ENCODE data around the gene CCDC137.

Gene CCDC137

DNA sequence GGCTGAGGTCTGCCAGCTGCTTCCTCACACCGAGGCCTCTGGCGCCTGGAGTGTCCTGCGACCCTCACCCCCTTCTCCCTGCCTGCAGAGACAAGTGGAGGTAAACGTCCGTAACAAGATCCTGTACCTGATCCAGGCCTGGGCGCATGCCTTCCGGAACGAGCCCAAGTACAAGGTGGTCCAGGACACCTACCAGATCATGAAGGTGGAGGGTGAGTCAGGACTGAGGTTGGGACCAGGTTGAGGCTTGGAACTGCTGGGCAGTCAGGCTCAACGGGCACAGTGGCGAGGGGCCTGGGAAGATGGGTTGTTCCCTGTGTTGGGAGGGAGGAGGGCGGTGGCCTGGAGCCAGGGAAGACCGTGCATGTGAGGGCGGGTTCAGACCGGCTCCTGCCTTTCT lies 22.1 kb downstream of the CCDC137 start:
- no peak overlapping the region for H2AFZ ChIP-seq (ENCODE audit: low read length)
- no peaks in the 10 kb centered on the region for H3K27me3 ChIP-seq (replicated peaks; ENCODE audit: insufficient read depth, low read length)
- peaks cover 76% of the 10 kb centered on the region for H3K79me2 ChIP-seq (ENCODE audit: low read length)
- no peak overlapping the region for H3K9ac ChIP-seq (ENCODE audit: low read length)
- H3K9me3 ChIP-seq (replicated peaks; ENCODE audit: insufficient read depth, low read length): no peaks in the 10 kb centered on the region
- H3K27ac ChIP-seq (ENCODE audit: low read length): no peak overlapping the region
- H3K4me3 ChIP-seq (ENCODE audit: low read length): no peak overlapping the region
- H3K36me3 ChIP-seq (replicated peaks; ENCODE audit: insufficient read depth, low read length): peaks cover 11% of the 10 kb centered on the region
- DNase-seq: no peak
- no peaks in the 10 kb centered on the region for H3K9me2 ChIP-seq (replicated peaks; ENCODE audit: insufficient read depth, low read length)
- H3K4me2 ChIP-seq (ENCODE audit: low read depth, low read length): no peak overlapping the region
- no peak for TF ChIP-seq EZH2phosphoT487 (IDR thresholded peaks at IDR 0.05; ENCODE audit: low read length)
- no peak for TF ChIP-seq CTCF (IDR thresholded peaks at IDR 0.05; ENCODE audit: low read length)
- TF ChIP-seq EZH2 (optimal IDR thresholded peaks at IDR 0.05; ENCODE audit: low read depth, low read length): no peak
- H3F3A ChIP-seq (ENCODE audit: insufficient read depth, low read length): no peaks in the 10 kb centered on the region
- H3K4me1 ChIP-seq (ENCODE audit: low read length): 0 out of 2 replicates have a peak, but pooled peaks cover 11% of the 10 kb centered on the region
- no peaks in the 10 kb centered on the region for H4K20me1 ChIP-seq (ENCODE audit: insufficient read depth, low read length)

DNA sequence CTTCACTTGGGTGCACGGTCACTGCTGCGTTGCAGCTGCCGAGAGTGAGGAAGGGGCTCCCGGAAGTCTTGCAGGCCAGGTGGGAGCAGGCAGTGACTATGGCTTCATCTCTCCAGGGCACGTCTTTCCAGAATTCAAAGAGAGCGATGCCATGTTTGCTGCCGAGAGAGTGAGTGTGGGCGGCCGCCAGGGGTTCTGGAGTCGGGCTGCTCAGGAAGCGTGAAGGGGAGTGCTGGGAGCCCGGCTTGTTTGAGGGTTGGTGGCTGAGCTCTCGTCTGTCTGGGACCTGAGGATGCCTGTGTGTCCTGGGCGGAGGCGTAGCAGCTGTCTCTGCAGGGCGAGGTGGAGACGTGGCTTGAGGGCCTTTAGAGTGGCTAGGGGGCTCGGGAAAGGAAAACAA lies 23.5 kb downstream of the CCDC137 start:
- DNase-seq: no peak
- Histone ChIP-seq H3K27ac (ENCODE audit: low read length) (no peak overlapping the region), H3K9ac (ENCODE audit: low read length) (no peak overlapping the region), H3K36me3 (replicated peaks; ENCODE audit: insufficient read depth, low read length) (peaks cover 11% of the 10 kb centered on the region), H3K9me2 (replicated peaks; ENCODE audit: insufficient read depth, low read length) (no peaks in the 10 kb centered on the region), H3K27me3 (replicated peaks; ENCODE audit: insufficient read depth, low read length) (no peaks in the 10 kb centered on the region), H3F3A (ENCODE audit: insufficient read depth, low read length) (no peaks in the 10 kb centered on the region), H3K4me3 (ENCODE audit: low read length) (no peak overlapping the region), H2AFZ (ENCODE audit: low read length) (no peak overlapping the region), H3K4me1 (ENCODE audit: low read length) (0 out of 2 replicates have a peak, but pooled peaks cover 7% of the 10 kb centered on the region), H3K79me2 (ENCODE audit: low read length) (peaks cover 63% of the 10 kb centered on the region), H4K20me1 (ENCODE audit: insufficient read depth, low read length) (no peaks in the 10 kb centered on the region), H3K4me2 (ENCODE audit: low read depth, low read length) (no peak overlapping the region), H3K9me3 (replicated peaks; ENCODE audit: insufficient read depth, low read length) (no peaks in the 10 kb centered on the region)
- no peak for TF ChIP-seq EZH2 (optimal IDR thresholded peaks at IDR 0.05; ENCODE audit: low read depth, low read length)
- TF ChIP-seq EZH2phosphoT487 (IDR thresholded peaks at IDR 0.05; ENCODE audit: low read length): no peak
- TF ChIP-seq CTCF (IDR thresholded peaks at IDR 0.05; ENCODE audit: low read length): no peak

DNA sequence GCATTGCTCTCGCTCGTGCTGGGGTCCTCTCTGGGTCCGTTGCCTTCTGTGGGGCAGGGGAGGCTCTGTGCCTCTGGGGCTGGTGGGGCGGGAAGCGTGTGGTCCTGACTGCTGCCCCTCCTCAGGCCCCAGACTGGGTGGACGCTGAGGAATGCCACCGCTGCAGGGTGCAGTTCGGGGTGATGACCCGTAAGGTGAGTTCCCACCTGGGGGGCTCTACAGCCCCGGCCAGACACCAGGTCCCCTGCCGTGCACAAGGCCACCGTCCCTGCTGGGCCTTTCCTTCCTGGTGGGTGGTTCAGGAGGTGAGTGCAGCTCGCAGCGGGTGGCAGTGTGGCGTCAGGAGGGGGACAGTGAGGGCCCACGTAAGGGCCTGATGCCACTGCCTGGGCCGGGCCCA lies 24.0 kb downstream of the CCDC137 start:
- no peaks in the 10 kb centered on the region for H4K20me1 ChIP-seq (ENCODE audit: insufficient read depth, low read length)

More for the DNA sequence above, 24.0 kb downstream of the CCDC137 start:
- Histone ChIP-seq H2AFZ (ENCODE audit: low read length) (no peak overlapping the region), H3K79me2 (ENCODE audit: low read length) (peaks cover 58% of the 10 kb centered on the region), H3K27me3 (replicated peaks; ENCODE audit: insufficient read depth, low read length) (no peaks in the 10 kb centered on the region), H3K4me3 (ENCODE audit: low read length) (no peak overlapping the region), H3K4me2 (ENCODE audit: low read depth, low read length) (no peak overlapping the region), H3K36me3 (replicated peaks; ENCODE audit: insufficient read depth, low read length) (peaks cover 11% of the 10 kb centered on the region), H3K9me3 (replicated peaks; ENCODE audit: insufficient read depth, low read length) (no peaks in the 10 kb centered on the region), H3F3A (ENCODE audit: insufficient read depth, low read length) (no peaks in the 10 kb centered on the region), H3K9ac (ENCODE audit: low read length) (no peak overlapping the region), H3K4me1 (ENCODE audit: low read length) (0 out of 2 replicates have a peak, but pooled peaks cover 2% of the 10 kb centered on the region), H3K9me2 (replicated peaks; ENCODE audit: insufficient read depth, low read length) (no peaks in the 10 kb centered on the region), H3K27ac (ENCODE audit: low read length) (no peak overlapping the region)
- no peak for DNase-seq
- TF ChIP-seq CTCF (IDR thresholded peaks at IDR 0.05; ENCODE audit: low read length) (no peak), EZH2 (optimal IDR thresholded peaks at IDR 0.05; ENCODE audit: low read depth, low read length) (no peak), EZH2phosphoT487 (IDR thresholded peaks at IDR 0.05; ENCODE audit: low read length) (no peak)
